NCI-H1694 (cell line): Measurements from ENCODE around the gene AP4S1.
"Not testable (repeated sequence)": the region's sequence is repeated elsewhere in the genome, so short reads cannot be mapped to it uniquely, and the experiment has no call there.

Experiments
- DNase-seq: peaks from one replicate; lab custom pipeline; 2025; lab: John Stamatoyannopoulos, UW

Gene AP4S1

GRCh38 chr14:31086466-31086865 is 61.0 kb downstream of the AP4S1 start:
- DNase-seq: not testable (repeated sequence)

- no peak for DNase-seq
These were observed 65.7 kb downstream of the AP4S1 start for GRCh38 chr14:31090883-31091764.

GRCh38 chr14:31092160-31092708 is 66.8 kb downstream of the AP4S1 start:
- no peak for DNase-seq

- DNase-seq: not testable (repeated sequence)
These were observed 68.7 kb downstream of the AP4S1 start for GRCh38 chr14:31093884-31094839.

GRCh38 chr14:31095817-31096216 is 70.4 kb downstream of the AP4S1 start:
- not testable (repeated sequence) for DNase-seq

- no peak for DNase-seq
These were observed 70.8 kb downstream of the AP4S1 start for GRCh38 chr14:31096255-31096654.

GRCh38 chr14:31097081-31097480 is 71.6 kb downstream of the AP4S1 start:
- DNase-seq: no peak

GRCh38 chr14:31106768-31107167 is 81.3 kb downstream of the AP4S1 start:
- no peak for DNase-seq

GRCh38 chr14:31109257-31109656 is 83.8 kb downstream of the AP4S1 start:
- DNase-seq: no peak

GRCh38 chr14:31110872-31111271 is 85.4 kb downstream of the AP4S1 start:
- no peak for DNase-seq

GRCh38 chr14:31113794-31114193 is 88.3 kb downstream of the AP4S1 start:
- no peak for DNase-seq

- no peak for DNase-seq
These were observed 93.4 kb downstream of the AP4S1 start for GRCh38 chr14:31118892-31119291.

GRCh38 chr14:31122098-31122611 is 96.7 kb downstream of the AP4S1 start:
- no peak for DNase-seq

GRCh38 chr14:31122921-31123320 is 97.5 kb downstream of the AP4S1 start:
- no peak for DNase-seq

- no peak for DNase-seq
These were observed 98.7 kb downstream of the AP4S1 start for GRCh38 chr14:31124197-31124596.

- DNase-seq: no peak
These were observed 99.8 kb downstream of the AP4S1 start for GRCh38 chr14:31125231-31125630.

GRCh38 chr14:31126680-31127079 is 101.2 kb downstream of the AP4S1 start:
- DNase-seq: no peak

GRCh38 chr14:31127690-31128089 is 102.2 kb downstream of the AP4S1 start:
- no peak for DNase-seq

GRCh38 chr14:31128601-31129526 is 103.4 kb downstream of the AP4S1 start:
- DNase-seq: no peak

GRCh38 chr14:31133133-31133532 is 107.7 kb downstream of the AP4S1 start:
- no peak for DNase-seq
